CD8-positive, alpha-beta memory T cell (primary cell): ENCODE data around the gene MLEC. TPM values are rescaled to one million over a fixed set of nuclear protein-coding genes. Genes with fewer than 3 reads are reported as not detected.

ENCODE experiments used
- CTCF ChIA-PET: fragments of 350-600 bp; sonication (Branson Sonifier 250); formaldehyde crosslinking; loops from one replicate; lab custom pipeline; 2021; ENCODE audit warnings: antibody characterized with exemption; lab: Charles Lee
- POLR2A ChIA-PET: fragments of 350-600 bp; sonication (Branson Sonifier 250); formaldehyde crosslinking; loops from one replicate; lab custom pipeline; 2021; ENCODE audit warnings: antibody characterized with exemption; lab: Charles Lee
- DNase-seq, 5 donors: peaks; one replicate each; pipeline versions ENCODE4 v3.0.0 to v3.0.0-alpha.2; 2020 to 2022; ENCODE audit warnings: mixed read lengths in 1 of 5
- H3K27ac ChIP-seq: one replicate; pipeline ENCODE4 v1.7.0; 2013; ENCODE audit warnings: low read depth, mild to moderate bottlenecking, low read length, moderate library complexity
- H3K27me3 ChIP-seq: 2 replicates; pipeline ENCODE4 v1.7.0; 2013; ENCODE audit warnings: low read length, mild to moderate bottlenecking; ENCODE audit not compliant: insufficient read depth, poor library complexity, severe bottlenecking
- H3K36me3 ChIP-seq: 2 replicates; pipeline ENCODE4 v1.7.0; 2013; ENCODE audit warnings: mild to moderate bottlenecking, low read length, moderate library complexity; ENCODE audit not compliant: insufficient read depth
- H3K4me1 ChIP-seq: 2 replicates; pipeline ENCODE4 v1.7.0; 2013; ENCODE audit warnings: mild to moderate bottlenecking, low read length, moderate library complexity; ENCODE audit not compliant: insufficient read depth
- H3K4me3 ChIP-seq: 2 replicates; pipeline ENCODE4 v1.7.0; 2013; ENCODE audit warnings: mild to moderate bottlenecking, low read length
- H3K9me3 ChIP-seq: 2 replicates; pipeline ENCODE4 v1.7.0; 2013; ENCODE audit warnings: mild to moderate bottlenecking, low read length
- H3K27ac Mint-ChIP-seq, 8 donors: one replicate each; pipeline ENCODE4 v1.8.0; 2020 to 2021; ENCODE audit warnings: mixed read lengths in 8 of 8, mild to moderate bottlenecking in 6 of 8, inconsistent platforms in 3 of 8, moderate library complexity in 3 of 8
- H3K27me3 Mint-ChIP-seq, 2 donors: one replicate each; pipeline ENCODE4 v1.8.0; 2020 to 2021; ENCODE audit warnings: mixed read lengths in 2 of 2, mild to moderate bottlenecking in 1 of 2, moderate library complexity in 1 of 2
- H3K36me3 Mint-ChIP-seq, 3 donors: one replicate each; pipeline ENCODE4 v1.8.0; 2020 to 2021; ENCODE audit warnings: mixed read lengths in 3 of 3, inconsistent platforms in 1 of 3, mild to moderate bottlenecking in 1 of 3
- H3K4me1 Mint-ChIP-seq, 3 donors: one replicate each; pipeline ENCODE4 v1.8.0; 2020 to 2021; ENCODE audit warnings: mixed read lengths in 3 of 3, inconsistent platforms in 1 of 3, mild to moderate bottlenecking in 1 of 3
- H3K4me3 Mint-ChIP-seq, 7 donors: one replicate each; pipeline ENCODE4 v1.8.0; 2020 to 2021; ENCODE audit warnings: mixed read lengths in 7 of 7, mild to moderate bottlenecking in 6 of 7, moderate library complexity in 4 of 7, inconsistent platforms in 2 of 7
- H3K9me3 Mint-ChIP-seq, 5 donors: one replicate each; pipeline ENCODE4 v1.8.0; 2020 to 2022; ENCODE audit warnings: mixed read lengths in 5 of 5, mild to moderate bottlenecking in 3 of 5, moderate library complexity in 2 of 5, inconsistent platforms in 1 of 5
- polyA plus RNA-seq: library from polyadenylated mRNA; unstranded; fragments of 300-500 nt; fragmentation: Illumina TruSeq; gene quantifications from one replicate; pipeline ENCODE4 v1.2.3, GENCODE V29; 2021
- total RNA-seq, 2 experiments: library from RNA; stranded (reverse); gene quantifications; one replicate each; pipeline ENCODE4 v1.2.3, GENCODE V29; 2021

Gene MLEC
- total and polyA plus RNA-seq, 3 experiments from 2014 or later = 74.9 to 143 (median 130) TPM

DNA sequence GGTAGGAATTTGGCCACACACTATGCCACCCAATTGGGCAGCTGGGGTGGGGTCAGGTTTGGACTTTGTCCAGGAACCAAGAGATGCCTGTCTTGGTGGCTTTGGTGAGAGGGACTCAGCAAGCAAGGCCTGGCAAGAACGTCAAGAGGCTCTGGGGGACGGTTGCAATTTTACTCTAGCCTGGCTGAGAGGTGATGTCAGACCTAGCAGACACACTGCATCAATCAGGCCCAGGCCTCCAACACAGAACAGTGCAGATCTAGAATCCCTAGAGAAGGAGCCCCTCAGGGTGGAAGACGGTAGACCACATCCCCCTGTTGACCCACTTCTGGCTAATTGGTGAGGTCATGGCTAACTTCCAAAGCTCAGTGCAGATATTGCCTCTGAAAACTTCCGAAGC is 21.7 kb downstream of the MLEC start:
- Mint-ChIP-seq H3K9me3 (no peaks in the 10 kb centered on the region), H3K36me3 (peaks cover 0 to 14% (median under 1%) of the 10 kb centered on the region in 3 donors), H3K27ac (peak overlapping the region in 7 of 8 donors; percentile 18 to 92 (median 69)), H3K27me3 (peaks cover 0 to 1% of the 10 kb centered on the region in 2 donors), H3K4me3 (peak overlapping the region in 6 of 7 donors; percentile 18 to 97 (median 57)), H3K4me1 (peaks cover 31 to 43% (median 32%) of the 10 kb centered on the region in 3 donors)
- ChIA-PET CTCF (interaction anchor here (0.6 to 4.3 kb wide), 3 partner anchors 21 to 341 kb away, joined by 3 to 26 read pairs (median 4); no protein-coding TSS in a partner anchor), POLR2A (no interaction called here)
- Histone ChIP-seq H3K4me1 (peaks cover 21% of the 10 kb centered on the region), H3K9me3 (no peaks in the 10 kb centered on the region), H3K36me3 (no peaks in the 10 kb centered on the region), H3K4me3 (no peak overlapping the region), H3K27ac (no peak overlapping the region), H3K27me3 (no peaks in the 10 kb centered on the region)
- DNase-seq = peak in 1 of 5 donors; percentile 6

GRCh38 chr12:120710031-120710804 is 23.3 kb downstream of the MLEC start, which contains the start of gene UNC119B:
TSS of gene UNC119B (plus strand) at chr12:120710458. CDS start at chr12:120710475, 17 bp downstream.
- Histone ChIP-seq H3K27ac (peak within 1 kb of the TSS; percentile 63), H3K27me3 (no peaks in the 10 kb centered on the region), H3K36me3 (no peaks in the 10 kb centered on the region), H3K4me3 (peak within 1 kb of the TSS; percentile 71), H3K9me3 (no peaks in the 10 kb centered on the region), H3K4me1 (peaks cover 25% of the 10 kb centered on the region)
- ChIA-PET POLR2A (interaction anchor here (1.0 kb wide), 2 partner anchors 24 to 128 kb away, joined by 4 to 5 read pairs; partner anchors contain the start of genes MLEC and POP5), CTCF (interaction anchor here (0.8 to 4.3 kb wide), 4 partner anchors 17 to 262 kb away, joined by 3 to 26 read pairs (median 3); no protein-coding TSS in a partner anchor)
- DNase-seq = peak; percentile 68 to 86 (median 73)
- Mint-ChIP-seq H3K9me3 (no peaks in the 10 kb centered on the region), H3K27me3 (no peaks in the 10 kb centered on the region), H3K36me3 (peaks cover 4 to 21% (median 5%) of the 10 kb centered on the region in 3 donors), H3K27ac (peak within 1 kb of the TSS; percentile 87 to 95 (median 93)), H3K4me1 (peaks cover 36 to 51% (median 37%) of the 10 kb centered on the region in 3 donors), H3K4me3 (peak within 1 kb of the TSS; percentile 84 to 97 (median 92))

GRCh38 chr12:120710805-120711296 is 23.9 kb downstream of the MLEC start:
- H3K27me3 ChIP-seq = no peaks in the 10 kb centered on the region
- CTCF ChIA-PET = interaction anchor here (0.8 to 4.3 kb wide), 8 partner anchors 12 to 261 kb away, joined by 3 to 26 read pairs (median 4); partner anchors contain the start of gene POP5
- no peaks in the 10 kb centered on the region for H3K9me3 ChIP-seq
- H3K4me1 ChIP-seq = peaks cover 25% of the 10 kb centered on the region
- POLR2A ChIA-PET = interaction anchor here (1.0 kb wide), 2 partner anchors 24 to 129 kb away, joined by 4 to 5 read pairs; partner anchors contain the start of genes MLEC and POP5
- Mint-ChIP-seq H3K9me3 (no peaks in the 10 kb centered on the region), H3K4me1 (peaks cover 36 to 51% (median 37%) of the 10 kb centered on the region in 3 donors), H3K36me3 (peaks cover 4 to 25% (median 8%) of the 10 kb centered on the region in 3 donors), H3K4me3 (peak overlapping the region; percentile 82 to 97 (median 92)), H3K27ac (peak overlapping the region; percentile 66 to 95 (median 92)), H3K27me3 (no peaks in the 10 kb centered on the region)
- peak overlapping the region; percentile 71 for H3K4me3 ChIP-seq
- DNase-seq = peak in 2 of 5 donors; percentile 32 to 54
- peak overlapping the region; percentile 63 for H3K27ac ChIP-seq
- no peaks in the 10 kb centered on the region for H3K36me3 ChIP-seq

DNA sequence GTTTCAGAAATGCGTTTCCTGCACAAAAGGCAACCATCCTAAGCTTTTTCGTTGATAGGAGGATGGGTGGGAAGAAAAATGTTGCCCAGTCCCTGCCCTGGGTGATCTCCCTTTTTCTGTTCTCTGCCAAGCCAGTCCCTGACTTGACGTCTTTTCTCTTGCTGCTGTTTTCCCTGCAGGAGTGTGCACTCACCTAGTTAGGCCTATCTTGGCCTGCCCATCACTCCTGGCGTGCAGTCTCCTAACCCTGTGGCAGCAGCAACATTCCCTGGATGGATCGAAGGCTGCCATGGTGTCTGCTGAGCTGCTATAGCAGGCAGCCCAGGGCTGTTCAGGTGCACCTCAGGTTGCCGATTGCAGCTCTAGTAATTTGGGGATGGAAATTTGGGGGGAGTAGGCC is 24.5 kb downstream of the MLEC start:
- peak overlapping the region; percentile 66 to 95 (median 92) for H3K27ac Mint-ChIP-seq
- CTCF ChIA-PET = interaction anchor here (1.2 to 4.3 kb wide), 5 partner anchors 13 to 130 kb away, joined by 4 to 26 read pairs (median 4); partner anchors contain the start of gene POP5
- Histone ChIP-seq H3K4me1 (peaks cover 25% of the 10 kb centered on the region), H3K36me3 (no peaks in the 10 kb centered on the region), H3K4me3 (peak overlapping the region; percentile 71), H3K27me3 (no peaks in the 10 kb centered on the region), H3K9me3 (no peaks in the 10 kb centered on the region), H3K27ac (no peak overlapping the region)
- no peaks in the 10 kb centered on the region for H3K9me3 Mint-ChIP-seq
- H3K27me3 Mint-ChIP-seq = no peaks in the 10 kb centered on the region
- H3K4me1 Mint-ChIP-seq = peaks cover 37 to 51% (median 37%) of the 10 kb centered on the region in 3 donors
- peaks cover 6 to 31% (median 10%) of the 10 kb centered on the region in 3 donors for H3K36me3 Mint-ChIP-seq
- POLR2A ChIA-PET = interaction anchor here (1.0 kb wide), 1 partner anchor 130 kb away, joined by 4 read pairs; the partner anchor contains the start of gene POP5
- H3K4me3 Mint-ChIP-seq = peak overlapping the region; percentile 82 to 97 (median 92)
- DNase-seq = no peak

DNA sequence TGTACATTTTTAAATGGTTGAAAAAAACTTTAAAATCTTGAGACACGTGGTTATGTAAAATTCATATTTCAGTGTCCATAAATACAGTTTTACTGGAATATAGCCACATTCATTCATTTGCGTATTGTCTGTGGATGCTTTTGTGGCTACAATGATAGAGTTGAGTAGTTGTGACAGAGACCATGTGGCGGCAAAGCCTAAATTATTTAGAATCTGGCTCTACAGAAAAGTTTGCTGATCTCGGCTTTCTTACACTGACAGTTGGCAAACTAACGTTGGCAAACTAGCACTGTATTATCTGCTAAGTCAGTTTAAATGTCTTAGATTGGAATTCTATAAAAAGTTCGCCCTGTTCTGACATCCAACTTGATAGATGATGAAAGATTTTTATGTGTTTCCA is 25.7 kb downstream of the MLEC start:
- no peak overlapping the region for H3K27ac ChIP-seq
- H3K4me1 ChIP-seq = peaks cover 25% of the 10 kb centered on the region
- no peaks in the 10 kb centered on the region for H3K27me3 ChIP-seq
- DNase-seq = no peak
- Mint-ChIP-seq H3K4me3 (peak overlapping the region in 4 of 7 donors; percentile 92 to 97 (median 92)), H3K9me3 (no peaks in the 10 kb centered on the region), H3K4me1 (peaks cover 37 to 51% (median 39%) of the 10 kb centered on the region in 3 donors), H3K27me3 (no peaks in the 10 kb centered on the region), H3K27ac (peak overlapping the region in 5 of 8 donors; percentile 8 to 93 (median 92)), H3K36me3 (peaks cover 9 to 42% (median 15%) of the 10 kb centered on the region in 3 donors)
- ChIA-PET CTCF (interaction anchor here (4.3 kb wide), 1 partner anchor 64 kb away, joined by 26 read pairs; no protein-coding TSS in a partner anchor), POLR2A (no interaction called here)
- no peaks in the 10 kb centered on the region for H3K36me3 ChIP-seq
- no peak overlapping the region for H3K4me3 ChIP-seq
- H3K9me3 ChIP-seq = no peaks in the 10 kb centered on the region

- no peaks in the 10 kb centered on the region for H3K27me3 ChIP-seq
- Mint-ChIP-seq H3K27ac (peak overlapping the region; percentile 7 to 94 (median 80)), H3K4me1 (peaks cover 34 to 48% (median 37%) of the 10 kb centered on the region in 3 donors), H3K9me3 (no peaks in the 10 kb centered on the region), H3K4me3 (peak overlapping the region in 4 of 7 donors; percentile 49 to 83 (median 50)), H3K36me3 (peaks cover 9 to 54% (median 18%) of the 10 kb centered on the region in 3 donors), H3K27me3 (no peaks in the 10 kb centered on the region)
- H3K4me1 ChIP-seq = peaks cover 25% of the 10 kb centered on the region
- POLR2A ChIA-PET = interaction anchor here (0.7 kb wide), 1 partner anchor 178 kb away, joined by 3 read pairs; no protein-coding TSS in a partner anchor
- H3K4me3 ChIP-seq = no peak overlapping the region
- no peak overlapping the region for H3K27ac ChIP-seq
- H3K9me3 ChIP-seq = no peaks in the 10 kb centered on the region
- peaks cover 7% of the 10 kb centered on the region for H3K36me3 ChIP-seq
- DNase-seq = peak; percentile 64 to 80 (median 72)
- CTCF ChIA-PET = interaction anchor here (0.9 to 2.0 kb wide), 4 partner anchors 15 to 70 kb away, joined by 3 to 10 read pairs (median 5); no protein-coding TSS in a partner anchor
These were observed 27.0 kb downstream of the MLEC start for GRCh38 chr12:120713861-120714482.

DNA sequence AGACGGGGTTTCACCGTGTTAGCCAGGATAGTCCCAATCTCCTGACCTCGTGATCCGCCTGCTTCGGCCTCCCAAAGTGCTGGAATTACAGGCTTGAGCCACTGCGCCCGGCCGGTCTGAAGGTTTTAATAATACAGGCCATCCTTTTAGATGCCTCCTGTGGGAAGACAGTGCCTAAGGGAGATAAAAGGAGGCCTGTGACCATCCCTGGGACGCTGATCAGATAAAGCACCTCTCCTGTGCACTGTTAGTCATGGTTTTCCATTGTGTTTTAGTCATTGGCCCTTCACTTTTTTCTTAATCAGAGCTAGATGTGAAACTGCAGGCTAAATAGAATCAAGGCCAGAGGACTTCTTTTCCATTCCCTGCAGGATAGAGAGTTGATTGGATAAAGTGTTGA is 31.1 kb downstream of the MLEC start:
- Histone ChIP-seq H3K4me3 (no peak overlapping the region), H3K9me3 (no peaks in the 10 kb centered on the region), H3K36me3 (peaks cover 25% of the 10 kb centered on the region), H3K27me3 (no peaks in the 10 kb centered on the region), H3K4me1 (peaks cover 6% of the 10 kb centered on the region), H3K27ac (no peak overlapping the region)
- peaks cover 10 to 17% (median 10%) of the 10 kb centered on the region in 3 donors for H3K4me1 Mint-ChIP-seq
- no peak overlapping the region for H3K4me3 Mint-ChIP-seq
- ChIA-PET POLR2A (no interaction called here), CTCF (no interaction called here)
- DNase-seq = no peak
- no peaks in the 10 kb centered on the region for H3K27me3 Mint-ChIP-seq
- H3K9me3 Mint-ChIP-seq = no peaks in the 10 kb centered on the region
- peak overlapping the region in 3 of 8 donors; percentile 9 to 72 (median 30) for H3K27ac Mint-ChIP-seq
- peaks cover 23 to 88% (median 35%) of the 10 kb centered on the region in 3 donors for H3K36me3 Mint-ChIP-seq
